Fibroblast of skin of left quadriceps (primary cell): Measurements from ENCODE around the gene WHRN.

Experiments used
- DNase-seq, 2 experiments: peaks; one replicate each; pipeline ENCODE4 v3.0.0-alpha.2; 2013; ENCODE audit warnings: low read depth in 2 of 2

WHRN gene

DNA sequence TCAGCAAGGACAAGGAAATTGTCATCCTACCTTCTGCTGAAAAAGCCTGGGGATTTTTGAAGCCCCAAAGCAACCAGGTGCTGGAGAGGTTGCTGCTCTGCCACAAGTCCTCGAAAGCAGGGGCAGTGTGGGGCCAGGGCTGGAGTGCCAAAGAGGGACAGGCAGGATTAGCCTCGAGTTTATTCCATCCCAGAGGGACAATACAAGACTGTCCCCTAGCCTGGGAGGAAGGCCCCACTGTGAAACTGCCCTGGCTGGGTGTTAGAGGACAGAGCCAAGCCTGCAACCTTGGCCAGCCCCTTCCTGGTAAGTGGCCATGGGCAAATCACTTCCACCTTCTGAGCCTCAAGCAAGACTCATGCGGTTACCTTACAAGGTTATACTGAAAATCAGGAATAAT, 55.1 kb downstream of the WHRN start:
- DNase-seq = no peak

DNA sequence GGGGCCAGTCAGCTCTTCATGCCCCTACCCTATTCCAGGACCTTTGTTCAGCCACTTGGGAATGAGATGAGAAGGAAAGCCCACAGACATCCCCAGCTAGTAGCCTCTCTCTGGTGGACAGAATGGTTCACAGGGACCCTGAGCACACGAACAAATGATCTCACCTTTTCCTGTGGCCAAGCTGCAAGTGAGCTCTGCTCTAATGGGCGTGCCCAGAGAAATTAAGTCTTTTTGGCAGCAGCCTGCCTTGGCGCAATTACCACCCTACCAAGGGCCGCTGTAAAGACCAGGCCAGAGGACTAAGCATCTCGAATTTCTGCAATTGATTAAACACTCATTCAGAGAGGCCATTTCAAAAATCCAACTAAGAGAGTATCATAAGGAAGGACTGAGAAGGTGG, 56.0 kb downstream of the WHRN start:
- DNase-seq = no peak

DNA sequence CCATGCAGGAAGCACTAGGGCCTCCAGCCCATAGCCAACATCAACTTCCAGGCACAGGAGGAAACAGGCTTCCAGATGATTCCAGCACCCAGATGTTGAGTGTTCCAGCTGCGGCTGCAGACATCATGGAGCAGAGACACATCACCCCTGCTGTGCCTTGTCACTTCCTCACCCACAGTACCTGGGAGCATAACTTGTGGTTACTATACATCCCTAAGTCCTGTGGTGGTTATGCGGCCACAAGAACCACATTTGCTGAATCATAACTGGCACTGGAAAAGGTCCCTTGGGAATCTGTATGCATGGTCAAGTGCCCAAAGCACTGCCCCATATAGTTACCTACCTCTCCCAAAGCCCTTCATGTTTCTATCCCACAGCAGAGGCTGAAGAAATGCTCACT, 56.6 kb downstream of the WHRN start:
- peak in 1 of 2 experiments; percentile 16 for DNase-seq

DNA sequence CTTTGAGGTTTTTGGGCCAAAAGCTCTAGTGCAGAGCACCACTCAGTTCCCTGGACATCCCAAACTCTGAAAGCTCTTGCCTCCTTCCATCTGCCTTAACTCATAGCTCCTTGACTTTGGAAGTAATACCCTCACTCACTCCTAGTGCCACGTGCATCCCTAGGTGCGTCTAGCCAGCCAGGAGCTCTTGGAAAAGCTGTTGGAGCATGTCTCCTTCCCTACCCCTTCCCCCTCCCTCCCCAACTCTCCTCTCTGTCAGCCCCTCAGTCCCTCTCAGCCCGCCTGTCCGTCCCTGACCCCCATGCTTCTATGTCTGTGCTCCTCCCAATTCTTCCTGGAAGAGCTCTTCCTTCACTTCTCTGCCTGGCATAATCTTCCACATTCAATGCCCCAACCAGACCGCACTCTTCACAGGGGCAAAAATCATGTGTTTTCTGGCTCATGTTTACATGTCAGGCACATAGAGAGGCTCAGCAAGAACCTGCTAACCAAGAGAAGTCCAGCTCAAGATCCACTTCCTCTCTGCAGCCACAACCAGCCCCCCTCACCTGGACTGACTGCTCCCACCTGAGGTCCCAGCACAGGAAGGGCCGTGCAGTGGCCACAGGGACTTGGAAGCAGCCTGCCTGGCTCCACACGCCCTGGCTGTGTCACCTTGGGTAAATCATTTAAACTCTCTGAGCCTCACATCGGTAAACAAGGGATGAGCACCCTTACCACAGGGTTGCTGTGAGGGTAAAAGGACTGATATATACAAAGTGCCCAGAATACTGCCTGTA, 58.4 kb downstream of the WHRN start:
- no peak for DNase-seq

DNA sequence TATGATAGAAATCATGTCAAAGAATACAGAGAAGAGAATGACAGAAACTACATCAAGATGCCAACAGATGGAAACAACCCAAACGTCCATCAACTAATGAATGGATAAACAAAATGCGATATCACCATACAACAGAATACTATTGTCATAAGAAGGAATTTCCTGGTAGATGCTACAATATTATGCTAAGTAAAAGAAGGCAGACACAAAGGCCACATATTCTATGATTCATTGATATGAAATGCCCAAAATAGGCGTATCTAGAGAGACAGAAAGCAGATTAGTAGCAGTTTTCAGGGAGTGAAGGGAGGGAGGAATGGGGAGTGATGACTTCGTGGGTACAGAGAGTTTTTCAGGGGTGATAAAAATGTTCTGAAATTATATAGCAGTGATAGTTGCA, 59.2 kb downstream of the WHRN start:
- peak; percentile 41 to 45 for DNase-seq

DNA sequence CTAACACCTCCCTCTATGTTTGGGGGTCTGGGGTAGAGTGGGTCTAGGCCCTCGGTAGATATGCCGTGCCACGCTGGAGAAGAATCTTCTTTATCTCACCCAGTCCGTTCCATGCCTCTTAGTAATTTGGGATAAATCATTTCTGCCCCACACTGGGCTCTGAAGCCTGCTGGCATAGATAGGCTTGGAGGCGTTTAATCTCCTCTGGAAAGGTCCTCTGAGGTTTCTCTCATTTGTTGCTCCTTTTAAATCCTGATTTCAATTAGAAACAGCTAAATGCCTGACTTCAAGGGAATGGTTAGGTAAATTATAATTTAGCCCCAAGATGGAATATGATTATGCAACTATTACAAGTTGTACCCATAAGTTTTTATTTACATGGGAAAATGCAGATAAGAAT, 59.7 kb downstream of the WHRN start:
- DNase-seq = no peak

DNA sequence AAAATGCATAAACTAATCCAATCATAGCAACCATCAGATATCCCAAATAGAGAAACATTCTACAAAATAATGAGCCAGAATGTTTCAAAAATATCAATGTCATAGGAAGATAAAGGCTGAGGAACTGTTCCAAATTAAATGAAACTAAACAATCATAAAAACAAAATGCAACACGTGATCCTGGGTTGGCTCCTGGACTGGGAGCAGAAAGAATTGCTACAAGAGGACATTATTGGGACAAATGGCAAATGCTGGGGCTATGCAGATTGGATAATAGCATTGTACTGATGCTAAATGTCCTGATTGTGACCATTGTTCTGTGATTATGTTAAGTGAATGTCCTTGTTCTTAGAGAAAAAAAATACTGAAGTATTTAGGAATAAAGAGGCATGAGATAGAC, 63.3 kb downstream of the WHRN start:
- DNase-seq = no peak

DNA sequence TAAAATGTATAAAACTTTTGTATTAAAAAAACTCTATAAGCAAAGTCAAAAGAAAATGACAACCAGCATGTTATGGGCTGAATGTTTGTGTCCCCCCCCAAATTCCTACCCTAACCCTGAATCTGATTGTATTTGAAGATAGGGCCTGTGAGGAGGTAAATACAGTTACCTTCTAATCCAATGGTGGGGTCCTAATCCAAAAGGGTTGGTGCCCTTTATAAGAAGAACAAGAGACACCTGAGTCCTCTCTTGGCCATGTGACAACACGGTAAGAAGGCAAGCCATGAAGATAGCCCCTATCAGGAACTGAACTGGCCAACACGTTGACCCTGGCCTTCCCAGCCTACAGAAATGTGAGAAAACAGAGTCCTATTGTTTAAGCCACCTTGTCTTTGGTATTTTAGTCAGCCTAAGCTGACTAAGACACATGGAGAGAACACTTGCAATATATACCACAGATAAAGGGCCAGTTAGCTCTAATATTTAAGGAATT, 67.8 kb downstream of the WHRN start:
- DNase-seq = no peak

DNA sequence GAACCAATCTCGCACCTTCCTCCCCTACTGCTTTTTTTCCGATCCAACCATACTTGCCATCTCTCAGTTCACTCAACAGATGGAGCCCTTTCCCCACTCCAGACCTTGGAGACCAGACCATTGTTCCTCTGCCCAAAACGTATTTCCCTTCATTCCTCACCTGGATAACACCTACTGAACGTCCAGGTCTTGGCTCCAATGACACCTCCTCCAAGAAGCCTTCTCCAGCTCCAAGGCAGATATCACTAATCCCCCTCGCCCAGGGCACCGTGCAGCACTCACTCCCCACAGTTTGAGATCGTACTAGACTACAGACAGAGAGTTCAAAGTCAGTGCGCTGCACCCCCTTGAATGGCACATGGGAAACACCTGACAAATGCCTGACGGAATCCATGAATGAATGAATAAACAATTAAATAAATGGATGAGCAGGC, 70.4 kb downstream of the WHRN start:
- no peak for DNase-seq

DNA sequence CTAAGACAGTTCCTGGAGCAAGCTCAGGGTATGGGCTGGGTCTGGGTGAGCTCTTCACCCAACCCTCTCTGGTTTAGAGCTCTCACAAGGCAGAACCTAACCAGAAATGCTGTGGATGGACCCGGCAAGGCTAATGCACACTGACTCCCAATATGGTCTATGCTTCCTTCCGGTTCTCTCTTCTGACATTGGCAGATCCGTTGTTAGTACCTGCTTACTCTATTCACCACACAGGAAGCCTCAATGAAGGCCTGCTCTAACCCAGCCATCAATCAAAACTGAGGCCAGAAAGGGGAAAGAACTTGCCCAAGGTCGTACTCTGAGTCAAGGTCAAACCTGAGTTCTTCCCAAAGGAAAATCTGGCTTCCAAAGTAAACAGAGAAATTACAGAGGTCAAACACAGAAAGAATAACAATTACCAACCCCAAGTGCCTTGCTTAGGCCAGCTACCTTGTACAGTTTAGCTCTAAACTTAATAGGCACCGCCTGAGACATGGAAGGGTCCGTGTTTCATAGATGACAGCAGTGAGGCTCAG, 71.5 kb downstream of the WHRN start:
- DNase-seq = no peak

DNA sequence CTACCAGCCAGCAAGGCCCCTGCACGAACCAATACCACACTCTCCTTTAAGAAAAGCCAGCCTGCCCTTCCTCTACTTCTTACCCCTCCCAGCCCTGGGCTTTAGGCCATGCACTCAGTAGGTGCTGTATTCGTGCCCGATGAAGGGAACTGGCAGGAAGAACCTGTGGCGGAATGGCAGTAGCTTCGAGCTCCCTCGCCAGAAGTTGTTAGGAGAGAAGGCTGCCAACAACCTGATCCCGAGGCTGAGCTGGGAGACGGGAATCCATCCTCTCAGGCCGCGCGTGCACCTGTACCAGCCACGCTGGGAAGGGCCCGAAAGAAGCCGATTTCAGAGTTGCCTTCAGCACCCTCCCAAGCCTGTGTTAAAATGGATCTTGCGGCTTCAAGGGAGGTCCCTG, 72.2 kb downstream of the WHRN start:
- DNase-seq = no peak

DNA sequence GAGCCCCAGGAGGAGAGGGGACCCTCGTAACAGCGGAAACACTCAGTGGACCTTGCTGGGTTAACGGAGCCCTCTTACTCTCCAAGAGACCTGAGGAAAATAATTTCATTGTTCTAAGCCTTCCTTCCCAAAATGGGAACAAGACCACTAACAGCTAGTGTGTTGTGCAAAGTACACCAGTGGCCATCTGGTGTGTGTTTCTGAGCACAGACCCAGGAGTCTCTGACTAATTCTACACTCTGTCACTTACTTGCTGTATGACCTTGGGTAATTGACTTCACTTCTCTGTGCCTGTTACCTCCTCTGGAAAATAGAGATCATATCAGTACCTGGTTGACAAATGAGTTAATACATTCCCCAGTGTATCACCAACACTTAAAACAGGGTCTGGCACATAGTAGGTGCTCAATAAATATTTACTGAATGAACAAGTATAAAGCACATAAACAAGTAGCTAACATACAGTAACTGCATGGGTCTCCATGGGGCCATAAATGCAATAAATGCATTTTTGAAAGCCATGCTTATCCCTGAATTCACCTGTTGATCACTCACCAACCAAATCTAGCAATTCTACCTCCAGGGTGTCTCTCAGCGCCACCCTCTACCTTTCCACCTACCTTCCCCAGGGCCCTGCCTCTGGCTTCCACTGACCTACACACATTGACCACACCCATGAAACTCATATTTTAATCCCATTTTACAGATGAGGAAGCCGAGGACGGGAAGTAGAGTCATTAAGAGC, 72.8 kb downstream of the WHRN start:
- no peak for DNase-seq

DNA sequence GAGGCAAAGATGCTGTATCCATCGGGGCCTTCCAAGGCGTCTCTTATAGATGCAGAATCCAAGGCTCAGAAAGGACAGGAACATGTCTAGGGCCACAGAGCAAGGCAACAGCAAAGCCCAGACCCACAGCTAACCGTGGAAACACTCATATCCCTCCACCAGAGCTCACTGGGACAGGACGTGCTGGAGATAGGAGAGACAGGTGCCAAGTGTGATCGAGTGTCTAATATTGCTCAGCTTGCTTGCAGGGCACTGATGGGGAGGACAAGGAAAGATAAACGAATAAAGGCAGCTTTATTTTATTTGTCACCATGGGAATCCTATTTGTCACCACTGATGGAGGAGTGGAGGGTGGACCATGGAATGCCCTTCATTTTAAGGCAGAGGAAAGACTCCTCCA, 73.5 kb downstream of the WHRN start:
- no peak for DNase-seq

DNA sequence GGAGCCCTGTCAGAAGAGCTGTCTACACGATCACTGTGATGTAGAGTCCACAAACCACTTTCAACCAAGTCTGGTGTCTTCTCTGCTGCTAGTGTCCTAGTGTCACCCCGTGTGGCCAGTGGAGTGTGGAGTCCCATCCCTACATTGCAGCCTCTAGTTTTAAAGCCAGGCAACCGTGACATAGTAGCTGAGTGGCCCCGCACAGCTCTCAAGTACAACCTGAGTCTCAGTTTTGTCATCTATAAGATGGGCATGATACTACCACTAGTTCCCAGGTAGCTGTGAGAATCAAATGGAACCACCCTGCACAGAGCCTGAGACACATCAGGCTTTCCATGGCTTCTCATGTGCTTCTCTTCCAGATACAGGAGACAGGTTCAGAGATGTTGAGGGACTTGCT, 74.3 kb downstream of the WHRN start:
- no peak for DNase-seq

DNA sequence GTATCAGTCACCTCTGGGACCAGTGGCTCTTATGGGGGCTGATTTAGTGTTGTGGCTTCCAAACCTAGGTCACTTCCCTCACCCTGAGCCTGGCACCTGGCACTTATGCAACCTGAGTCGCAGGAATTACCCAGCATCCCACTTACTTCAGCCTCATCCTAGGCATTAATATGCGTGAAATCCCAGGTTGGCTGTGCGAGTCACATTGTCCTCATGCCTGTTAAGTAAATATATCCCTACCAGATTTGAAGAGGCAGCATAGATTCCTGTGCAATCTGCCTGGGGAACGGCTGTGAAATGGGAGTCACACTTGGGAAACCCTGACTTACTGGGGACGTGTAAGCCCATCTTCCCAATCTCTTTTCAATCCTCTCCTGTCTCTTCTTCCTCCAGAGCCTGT, 74.8 kb downstream of the WHRN start:
- no peak for DNase-seq

DNA sequence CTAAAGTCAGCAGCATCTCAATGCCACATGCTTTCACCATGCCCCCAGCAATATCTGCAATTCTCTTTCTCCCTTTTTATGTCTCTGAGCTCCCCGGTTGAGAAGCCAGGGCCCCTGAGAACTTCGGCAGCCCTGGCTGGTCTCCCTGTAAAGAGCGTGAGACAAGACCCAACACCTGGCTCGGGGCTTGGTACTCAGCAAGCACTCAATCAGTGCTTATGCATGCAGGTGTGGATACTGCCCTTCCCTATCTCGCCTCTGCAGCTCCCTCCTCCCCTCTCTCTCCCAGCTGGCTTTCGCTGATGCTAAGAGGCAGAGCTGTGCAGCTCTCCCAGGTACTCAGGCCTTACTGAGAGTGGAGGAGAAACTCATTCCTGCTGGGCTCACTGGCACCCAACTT, 75.8 kb downstream of the WHRN start:
- no peak for DNase-seq

DNA sequence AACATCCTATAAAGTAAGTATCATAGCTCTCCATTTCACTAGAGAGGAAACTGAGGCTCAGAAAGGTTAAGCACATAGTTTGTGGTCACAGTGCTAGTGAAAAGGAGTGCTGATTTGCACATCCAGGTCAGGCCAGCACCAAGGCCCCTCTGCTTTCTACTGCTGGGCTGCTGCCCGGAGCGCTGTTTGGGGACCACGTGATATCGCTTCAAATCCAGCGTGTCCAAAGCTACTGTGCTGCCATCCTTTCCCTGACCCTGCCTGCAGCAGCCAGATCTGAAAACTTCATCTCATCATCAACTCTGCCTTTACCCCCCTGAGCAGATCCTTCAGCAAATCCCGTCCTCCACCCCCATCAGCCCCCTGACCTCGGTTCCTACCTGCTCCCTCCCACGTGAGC, 76.8 kb downstream of the WHRN start:
- DNase-seq = no peak

DNA sequence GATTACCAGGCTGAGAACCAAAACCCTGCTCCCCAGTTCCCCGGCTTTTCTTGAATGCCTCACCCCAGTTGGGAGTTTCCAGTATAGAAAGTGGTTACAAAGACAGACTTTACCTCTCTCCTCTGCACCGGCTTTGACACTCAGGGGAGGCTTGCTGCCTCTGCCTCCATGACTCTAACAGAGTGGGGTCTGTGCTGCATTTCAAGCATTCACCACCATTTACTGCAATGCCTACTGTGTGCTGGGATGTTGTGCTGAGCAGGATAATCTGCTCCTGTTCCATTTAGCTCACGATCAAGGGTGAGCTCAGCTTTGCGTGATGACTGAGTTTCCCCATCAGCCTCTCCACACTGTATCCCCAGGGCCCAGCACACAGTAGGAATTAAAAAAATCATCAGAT, 77.6 kb downstream of the WHRN start:
- no peak for DNase-seq

DNA sequence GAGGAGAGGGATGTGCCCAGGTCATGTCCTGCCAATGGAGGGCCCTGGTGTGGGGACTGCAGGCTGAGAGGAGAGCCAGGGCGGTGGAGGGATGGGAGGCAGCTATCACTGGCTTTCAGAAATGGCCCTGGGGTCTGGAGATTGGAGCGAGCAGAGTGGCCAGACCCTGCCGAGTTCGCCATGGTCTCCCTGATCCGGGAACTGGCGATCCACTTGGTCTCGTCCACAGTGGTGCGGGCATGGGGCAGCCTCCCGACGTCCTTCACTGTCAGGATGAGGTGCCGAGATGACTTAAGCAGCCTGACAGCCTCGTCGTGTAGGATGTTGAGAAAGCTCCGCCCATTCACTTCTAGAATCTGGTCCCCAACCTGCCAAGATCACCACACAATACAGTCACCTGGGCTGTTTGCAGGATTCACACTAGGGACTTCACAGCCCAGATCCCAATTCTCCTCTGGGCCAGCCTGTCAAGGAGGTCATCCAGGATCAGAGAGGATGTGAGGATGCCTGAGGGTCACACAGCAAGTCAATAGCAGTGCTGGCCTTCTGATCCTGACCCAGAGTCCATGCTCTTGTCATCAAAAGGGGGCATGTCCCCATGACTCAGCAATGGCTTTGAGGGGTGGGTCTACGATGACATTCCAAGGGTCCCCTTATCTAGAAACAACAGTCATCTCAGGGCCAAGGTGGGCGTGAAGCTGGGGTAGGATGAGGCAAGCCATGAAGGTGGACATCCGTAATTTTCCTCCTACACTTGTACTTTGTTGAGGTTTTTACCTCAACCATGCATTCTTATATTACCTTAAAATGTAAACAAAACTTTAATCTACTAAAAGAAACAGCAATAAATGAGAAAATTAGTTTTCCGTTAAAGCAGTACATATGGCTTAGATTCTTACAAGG, 79.0 kb downstream of the WHRN start:
- no peak for DNase-seq

DNA sequence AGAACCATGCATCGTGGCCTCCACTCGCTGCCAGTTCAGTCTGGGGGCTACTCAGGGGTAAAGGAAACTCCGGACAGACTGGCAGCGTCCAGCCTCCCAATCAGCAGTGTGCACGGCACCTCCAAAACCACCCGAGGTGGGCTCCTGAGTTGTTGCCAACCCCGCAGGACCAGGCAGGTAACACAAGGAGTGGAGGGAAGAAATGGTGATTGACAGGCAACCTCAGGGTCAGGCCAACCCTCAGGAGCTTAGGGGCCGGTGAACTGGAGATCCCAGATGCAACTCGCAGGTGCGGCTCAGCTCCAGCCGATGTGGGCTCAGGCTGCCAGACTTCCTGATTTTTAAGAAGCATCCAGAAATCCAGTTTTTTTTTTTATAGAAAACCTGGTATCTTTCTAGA, 80.1 kb downstream of the WHRN start:
- DNase-seq = no peak

DNA sequence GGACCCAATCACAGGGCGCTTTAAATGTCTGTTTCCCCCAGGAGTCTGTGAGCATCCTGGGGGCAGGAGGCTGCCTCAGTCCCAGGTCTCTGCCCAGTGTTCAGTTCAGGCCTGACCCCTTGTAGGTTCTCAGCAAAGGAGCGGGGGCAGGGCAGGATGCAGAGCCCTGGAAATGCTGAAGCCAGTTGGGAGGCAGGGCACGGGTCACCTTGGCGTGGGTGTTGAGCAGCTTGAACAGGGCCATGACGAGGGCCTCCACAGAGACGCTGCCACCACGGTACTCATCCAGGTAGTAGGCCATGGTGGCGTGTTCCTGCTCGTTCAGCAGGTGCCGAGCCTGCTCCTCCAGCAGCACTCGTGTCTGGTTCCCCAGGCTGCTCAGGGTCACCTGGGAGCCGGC, 81.1 kb downstream of the WHRN start:
- no peak for DNase-seq

DNA sequence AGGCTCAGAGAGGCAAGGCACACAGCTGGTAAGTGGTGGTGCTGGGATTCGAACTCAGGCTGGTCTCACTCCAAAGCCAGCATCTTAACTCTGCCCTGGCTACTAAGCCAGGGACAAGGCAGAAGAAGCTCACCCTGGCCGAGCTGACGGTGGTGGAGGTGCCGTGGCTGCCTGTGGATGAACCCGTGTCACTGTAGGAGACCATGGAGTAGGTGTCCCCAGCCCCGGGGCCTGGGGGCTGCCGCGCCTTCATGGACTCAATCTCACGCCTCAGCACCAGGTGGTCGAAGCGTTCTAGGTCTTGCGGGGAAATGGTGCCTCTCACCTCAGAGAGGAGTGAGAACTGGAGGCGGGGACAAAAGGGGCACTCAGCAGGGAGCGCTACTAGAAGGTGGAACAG, 82.1 kb downstream of the WHRN start:
- DNase-seq = no peak
